Muscle of leg (tissue), 16 donors: ENCODE results near the gene FAM13A. TPM values are rescaled to one million over a fixed set of nuclear protein-coding genes. Genes with fewer than 3 reads are reported as not detected.

ENCODE experiments used
- DNase-seq: peaks from one replicate; pipeline ENCODE4 v3.0.0; 2013
- H3K27ac ChIP-seq: one replicate; pipeline ENCODE4 v1.5.1; 2013; ENCODE audit warnings: mild to moderate bottlenecking, low read length, control low read depth
- H3K27me3 ChIP-seq: one replicate; pipeline ENCODE4 v1.6.1; 2013; ENCODE audit warnings: low read length; ENCODE audit not compliant: control insufficient read depth, insufficient read depth
- H3K36me3 ChIP-seq: one replicate; pipeline ENCODE4 v1.6.1; 2013; ENCODE audit warnings: low read length; ENCODE audit not compliant: control insufficient read depth, insufficient read depth
- H3K4me1 ChIP-seq: one replicate; pipeline ENCODE4 v1.6.1; 2013; ENCODE audit warnings: low read length; ENCODE audit not compliant: control insufficient read depth, insufficient read depth
- H3K4me3 ChIP-seq: one replicate; pipeline ENCODE4 v1.5.1; 2013; ENCODE audit warnings: low read length, control low read depth
- H3K9me3 ChIP-seq: replicated peaks from 2 replicates; pipeline ENCODE4 v1.6.1; 2013; ENCODE audit warnings: low read depth, low read length; ENCODE audit not compliant: control insufficient read depth
- WGBS: methylation state at CpG from one replicate; pipeline ENCODE4 v1.1.5; 2013; ENCODE audit warnings: missing lambda C conversion rate; ENCODE audit not compliant: insufficient coverage; 5-methylcytosine and 5-hydroxymethylcytosine counted together
- long read RNA-seq, 11 donors: transcript quantifications; one replicate each; lab custom pipeline, GENCODE V29; 2026
- polyA plus RNA-seq, 8 donors: library from polyadenylated mRNA; unstranded; fragments of 120-200 nt; gene quantifications; one replicate each; pipeline versions ENCODE4 v1.2.1 to v1.2.3, GENCODE V29; 2013; ENCODE audit warnings: inconsistent platforms in 1 of 8, low replicate concordance in 1 of 8; ENCODE audit not compliant: insufficient read length in 8 of 8, insufficient read depth in 1 of 8
- total RNA-seq: library from RNA; stranded (reverse); fragments of 120-200 nt; gene quantifications from one replicate; pipeline ENCODE4 v1.2.4, GENCODE V29; 2013

FAM13A gene
- 39.7 TPM for total RNA-seq
- 10 to 100 TPM; 23.8 to 40.2 (median 29.3) TPM for polyA plus RNA-seq
- long read RNA-seq, donor 1, partial matches to known transcripts: 0 of 1 reads
- long read RNA-seq, donor 1, other reads (novel, unspliced or antisense): 0 of 1 reads
- long read RNA-seq, donor 2: 0 reads
- long read RNA-seq, donor 3, full-length matches to known transcripts: 4 of 13 reads
- long read RNA-seq, donor 3, partial matches to known transcripts: 9 of 13 reads
- long read RNA-seq, donor 3, other reads (novel, unspliced or antisense): 0 of 13 reads
- long read RNA-seq, donor 4, partial matches to known transcripts: 0 of 1 reads
- long read RNA-seq, donor 4, other reads (novel, unspliced or antisense): 0 of 1 reads
- long read RNA-seq, donor 5, partial matches to known transcripts: 0 of 2 reads
- long read RNA-seq, donor 5, other reads (novel, unspliced or antisense): 0 of 2 reads
- long read RNA-seq, donor 6, full-length matches to known transcripts: 1 of 1 reads
- long read RNA-seq, donor 6, partial matches to known transcripts: 0 of 1 reads
- long read RNA-seq, donor 6, other reads (novel, unspliced or antisense): 0 of 1 reads
- long read RNA-seq, donor 7, partial matches to known transcripts: 0 of 3 reads
- long read RNA-seq, donor 7, other reads (novel, unspliced or antisense): 0 of 3 reads
- long read RNA-seq, donor 8, partial matches to known transcripts: 0 of 2 reads
- long read RNA-seq, donor 8, other reads (novel, unspliced or antisense): 0 of 2 reads
- long read RNA-seq, donor 9: 0 reads
- long read RNA-seq, donor 10, partial matches to known transcripts: 0 of 2 reads
- long read RNA-seq, donor 10, other reads (novel, unspliced or antisense): 0 of 2 reads
- long read RNA-seq, donor 11: 0 reads

- WGBS: 3% methylated on average over 6 of the region's 9 CpGs
- no peaks in the 10 kb centered on the region for H3K36me3 ChIP-seq
- H3K9me3 ChIP-seq: no peaks in the 10 kb centered on the region
- peak; percentile 99 for DNase-seq
- H3K4me3 ChIP-seq: peak within 1 kb of the TSS; percentile 60
- H3K27ac ChIP-seq: peak within 1 kb of the TSS; percentile 93
- H3K4me1 ChIP-seq: no peaks in the 10 kb centered on the region
- H3K27me3 ChIP-seq: no peaks in the 10 kb centered on the region
These were observed at the start of gene FAM13A for GRCh38 chr4:89056953-89057398. FAM13A (minus strand) TSS chr4:89057185; CDS start chr4:89056964, 221 bp downstream.

- WGBS: 100% methylated on average over 2 of the region's 6 CpGs
- no peak for DNase-seq
- H3K27ac ChIP-seq: no peak overlapping the region
- H3K27me3 ChIP-seq: peaks cover 11% of the 10 kb centered on the region
- no peaks in the 10 kb centered on the region for H3K9me3 ChIP-seq
- no peaks in the 10 kb centered on the region for H3K36me3 ChIP-seq
- H3K4me1 ChIP-seq: peaks cover 8% of the 10 kb centered on the region
- H3K4me3 ChIP-seq: no peak overlapping the region
These were observed 48.7 kb upstream of the FAM13A start for GRCh38 chr4:89105726-89106125.

- H3K27ac ChIP-seq: no peak overlapping the region
- no peak for DNase-seq
- H3K9me3 ChIP-seq: no peaks in the 10 kb centered on the region
- WGBS: 90% methylated on average over 8 of the region's 11 CpGs
- H3K27me3 ChIP-seq: no peaks in the 10 kb centered on the region
- no peaks in the 10 kb centered on the region for H3K4me1 ChIP-seq
- no peaks in the 10 kb centered on the region for H3K36me3 ChIP-seq
- H3K4me3 ChIP-seq: no peak overlapping the region
These were observed 44.5 kb upstream of the FAM13A start for GRCh38 chr4:89101256-89102161.

- Histone ChIP-seq H3K27me3 (no peaks in the 10 kb centered on the region), H3K4me3 (no peak overlapping the region), H3K36me3 (no peaks in the 10 kb centered on the region), H3K9me3 (no peaks in the 10 kb centered on the region), H3K27ac (no peak overlapping the region), H3K4me1 (no peaks in the 10 kb centered on the region)
- DNase-seq: no peak
- WGBS: 60% methylated on average over 2 of the region's 3 CpGs
These were observed 43.9 kb upstream of the FAM13A start for GRCh38 chr4:89100853-89101252.

GRCh38 chr4:89099471-89099870 is 42.5 kb upstream of the FAM13A start:
- H3K9me3 ChIP-seq: no peaks in the 10 kb centered on the region
- no CpG with 5 or more reads among the region's 1 CpG for WGBS

GRCh38 chr4:89099034-89099433 is 42.0 kb upstream of the FAM13A start:
- Histone ChIP-seq H3K36me3 (no peaks in the 10 kb centered on the region), H3K9me3 (no peaks in the 10 kb centered on the region), H3K4me1 (no peaks in the 10 kb centered on the region), H3K27me3 (no peaks in the 10 kb centered on the region), H3K4me3 (no peak overlapping the region), H3K27ac (no peak overlapping the region)
- no peak for DNase-seq
- WGBS: no CpG with 5 or more reads among the region's 2 CpGs

More at GRCh38 chr4:89099471-89099870, 42.5 kb upstream of the FAM13A start:
- no peak overlapping the region for H3K4me3 ChIP-seq
- no peaks in the 10 kb centered on the region for H3K36me3 ChIP-seq
- DNase-seq: no peak
- no peak overlapping the region for H3K27ac ChIP-seq
- H3K27me3 ChIP-seq: no peaks in the 10 kb centered on the region
- no peaks in the 10 kb centered on the region for H3K4me1 ChIP-seq

GRCh38 chr4:89078300-89078699 is 21.3 kb upstream of the FAM13A start:
- H3K36me3 ChIP-seq: no peaks in the 10 kb centered on the region
- H3K27me3 ChIP-seq: no peaks in the 10 kb centered on the region
- no peak overlapping the region for H3K4me3 ChIP-seq
- no CpG with 5 or more reads among the region's 1 CpG for WGBS
- H3K27ac ChIP-seq: no peak overlapping the region
- peaks cover 10% of the 10 kb centered on the region for H3K9me3 ChIP-seq
- DNase-seq: no peak
- peaks cover 7% of the 10 kb centered on the region for H3K4me1 ChIP-seq

- Histone ChIP-seq H3K36me3 (no peaks in the 10 kb centered on the region), H3K4me1 (peaks cover 9% of the 10 kb centered on the region), H3K4me3 (no peak overlapping the region), H3K27me3 (no peaks in the 10 kb centered on the region), H3K9me3 (peaks cover 10% of the 10 kb centered on the region), H3K27ac (no peak overlapping the region)
- DNase-seq: no peak
These were observed 20.8 kb upstream of the FAM13A start for GRCh38 chr4:89077761-89078160.

GRCh38 chr4:89072921-89073320 is 15.9 kb upstream of the FAM13A start:
- peak; percentile 40 for DNase-seq
- H3K27ac ChIP-seq: no peak overlapping the region

More at GRCh38 chr4:89072921-89073320, 15.9 kb upstream of the FAM13A start:
- H3K4me1 ChIP-seq: peaks cover 11% of the 10 kb centered on the region
- H3K36me3 ChIP-seq: no peaks in the 10 kb centered on the region
- peaks cover 3% of the 10 kb centered on the region for H3K9me3 ChIP-seq
- WGBS: 93% methylated on average over 1 of the region's 1 CpG
- no peak overlapping the region for H3K4me3 ChIP-seq
- no peaks in the 10 kb centered on the region for H3K27me3 ChIP-seq
